Endothelial cell of umbilical vein (primary cell): Measurements from ENCODE around the gene CTSC. TPM values are rescaled to one million over a fixed set of nuclear protein-coding genes. Genes with fewer than 3 reads are reported as not detected.

Experiments used
- BruUV-seq: library from RNA; stranded (reverse); fragments of 400-500 nt; replicated peaks from 2 replicates; lab custom pipeline; 2021; lab: Mats Ljungman, UMichigan
- CTCF ChIA-PET: fragments of 300-600, 350-600 bp; sonication (Branson Sonifier 250); formaldehyde crosslinking; loops from one replicate; lab custom pipeline; 2021; ENCODE audit warnings: antibody characterized with exemption, inconsistent platforms; lab: Charles Lee
- POLR2A ChIA-PET: fragments of 300-600, 350-600 bp; sonication (Branson Sonifier 250); formaldehyde crosslinking; loops from one replicate; lab custom pipeline; 2021; ENCODE audit warnings: antibody characterized with exemption, inconsistent platforms; lab: Charles Lee
- DNase-seq: peaks from one replicate; pipeline ENCODE4 v3.0.0-alpha.2; 2011; ENCODE audit warnings: low read depth, low spot score
- FAIRE-seq: peaks from 2 replicates; lab custom pipeline; 2011; peaks lifted over from hg19 to GRCh38; lab: Jason Lieb, UNC
- H2AFZ ChIP-seq: 2 replicates; pipeline ENCODE4 v1.6.0; 2012; ENCODE audit warnings: low read depth, low read length, control low read depth, inconsistent platforms
- H3K27ac ChIP-seq: 2 replicates; pipeline ENCODE4 v1.5.1; 2011; ENCODE audit warnings: low read depth, mild to moderate bottlenecking, control low read depth, low read length, moderate library complexity; ENCODE audit not compliant: insufficient read depth
- H3K27me3 ChIP-seq, 2 experiments: 2 replicates each; pipeline versions ENCODE4 v1.6.0 to v1.6.1; 2011; ENCODE audit warnings: low read length in 2 of 2, mixed read lengths in 1 of 2; ENCODE audit not compliant: control insufficient read depth in 2 of 2, insufficient read depth in 2 of 2
- H3K36me3 ChIP-seq, 2 experiments: 2 replicates in 1 of 2; 3 replicates in 1 of 2; pipeline ENCODE4 v1.5.1; 2011; ENCODE audit warnings: low read length in 2 of 2, mild to moderate bottlenecking in 1 of 2, moderate library complexity in 1 of 2; ENCODE audit not compliant: control insufficient read depth in 2 of 2, insufficient read depth in 2 of 2; ENCODE audit errors: extremely low read depth in 1 of 2
- H3K4me1 ChIP-seq: 3 replicates; pipeline ENCODE4 v1.5.1; 2011; ENCODE audit warnings: mild to moderate bottlenecking, low read length; ENCODE audit not compliant: control insufficient read depth, insufficient read depth; ENCODE audit errors: extremely low read depth
- H3K4me2 ChIP-seq: 2 replicates; pipeline ENCODE4 v1.6.1; 2011; ENCODE audit warnings: low read length, control low read depth, mixed read lengths; ENCODE audit not compliant: insufficient read depth
- H3K4me3 ChIP-seq, 3 experiments: fragments of 200-600 bp in 1 of 3; sonication (generic), shearing (Covaris generic) in 1 of 3; replicated peaks in 1 of 3; 2 replicates each; pipeline ENCODE4 v1.5.1; 2011 to 2016; ENCODE audit warnings: control low read depth in 3 of 3, low read length in 3 of 3, mild to moderate bottlenecking in 2 of 3, inconsistent platforms in 1 of 3, low read depth in 1 of 3, moderate library complexity in 1 of 3; ENCODE audit not compliant: insufficient read depth in 1 of 3
- H3K79me2 ChIP-seq: 2 replicates; pipeline ENCODE4 v1.6.0; 2012; ENCODE audit warnings: low read length, inconsistent platforms; ENCODE audit not compliant: control insufficient read depth, insufficient read depth
- H3K9ac ChIP-seq: replicated peaks from 2 replicates; pipeline ENCODE3; 2011; ENCODE audit warnings: low read length, control low read depth; ENCODE audit not compliant: insufficient read depth; ENCODE audit errors: extremely low read depth
- H3K9me1 ChIP-seq: replicated peaks from 3 replicates; pipeline ENCODE4 v1.6.0; 2011; ENCODE audit warnings: mild to moderate bottlenecking, low read length; ENCODE audit not compliant: control insufficient read depth, insufficient read depth; ENCODE audit errors: extremely low read depth
- H3K9me3 ChIP-seq: replicated peaks from 2 replicates; pipeline ENCODE4 v1.5.1; 2012; ENCODE audit warnings: low read length, inconsistent platforms; ENCODE audit not compliant: control insufficient read depth, insufficient read depth
- H4K20me1 ChIP-seq: replicated peaks from 2 replicates; pipeline ENCODE3; 2011; ENCODE audit warnings: mild to moderate bottlenecking, low read length; ENCODE audit not compliant: control insufficient read depth, insufficient read depth; ENCODE audit errors: extremely low read depth
- EZH2 ChIP-seq: IDR thresholded peaks from 2 replicates; pipeline ENCODE4 v1.6.1; 2012; ENCODE audit warnings: borderline replicate concordance, low read depth, mild to moderate bottlenecking, moderate library complexity, low read length, inconsistent platforms; ENCODE audit not compliant: severe bottlenecking
- FOS ChIP-seq: IDR thresholded peaks from 2 replicates; pipeline ENCODE4 v1.6.1; 2011; ENCODE audit warnings: mild to moderate bottlenecking, low read length, moderate library complexity, borderline replicate concordance; ENCODE audit not compliant: insufficient read depth
- GATA2 ChIP-seq: IDR thresholded peaks from 2 replicates; pipeline ENCODE4 v1.7.0; 2011; ENCODE audit warnings: low read depth, mild to moderate bottlenecking, moderate library complexity, mixed read lengths, low read length; ENCODE audit not compliant: insufficient read length, insufficient read depth
- JUN ChIP-seq: IDR thresholded peaks from 2 replicates; pipeline ENCODE4 v1.6.1; 2011; ENCODE audit warnings: borderline replicate concordance, low read depth; ENCODE audit not compliant: insufficient read length, insufficient read depth
- MYC ChIP-seq: IDR thresholded peaks from one replicate; pipeline ENCODE4 v1.6.1; 2011; ENCODE audit warnings: mild to moderate bottlenecking, low read depth, low read length
- POLR2A ChIP-seq: IDR thresholded peaks from 2 replicates; pipeline ENCODE4 v1.6.1; 2012; ENCODE audit warnings: low read depth, mild to moderate bottlenecking, control low read depth, low read length
- POLR2AphosphoS5 ChIP-seq: IDR thresholded peaks from 2 replicates; pipeline ENCODE4 v1.6.1; 2012; ENCODE audit warnings: low read depth, mild to moderate bottlenecking, control low read depth, low read length, moderate library complexity; ENCODE audit not compliant: insufficient read depth
- dilution Hi-C: fragments of 300-500 bp; cut with MboI; formaldehyde crosslinking; loops from one replicate; pipeline ENCODE4 v1.15.0; 2019; ENCODE audit warnings: low sequenced_read_pairs; ENCODE audit not compliant: extremely low pct_ligation_motif_present
- intact Hi-C: fragments of 100-400 bp; cut with micrococcal nuclease; formaldehyde crosslinking; loops from one replicate; pipeline ENCODE4 v1.10.0; 2022
- polyA plus RNA-seq, 4 experiments: library from polyadenylated mRNA; depleted of rRNA in 3 of 4; stranded (reverse) in 3 of 4; unstranded in 1 of 4; fragments of >200 nt; gene quantifications; 2 replicates each; pipeline versions ENCODE4 v1.2.1 to v1.2.3, GENCODE V29; 2011 to 2012; ENCODE audit warnings: missing spikeins in 1 of 4
- total RNA-seq: library from RNA; stranded (reverse); gene quantifications from 2 replicates; pipeline ENCODE4 v1.2.3, GENCODE V29; 2021

The CTSC gene
- total and polyA plus RNA-seq, 2 donors (not counting 3 experiments of a cell fraction or from before 2014, with no cell fraction given): 130 to 186 TPM

DNA sequence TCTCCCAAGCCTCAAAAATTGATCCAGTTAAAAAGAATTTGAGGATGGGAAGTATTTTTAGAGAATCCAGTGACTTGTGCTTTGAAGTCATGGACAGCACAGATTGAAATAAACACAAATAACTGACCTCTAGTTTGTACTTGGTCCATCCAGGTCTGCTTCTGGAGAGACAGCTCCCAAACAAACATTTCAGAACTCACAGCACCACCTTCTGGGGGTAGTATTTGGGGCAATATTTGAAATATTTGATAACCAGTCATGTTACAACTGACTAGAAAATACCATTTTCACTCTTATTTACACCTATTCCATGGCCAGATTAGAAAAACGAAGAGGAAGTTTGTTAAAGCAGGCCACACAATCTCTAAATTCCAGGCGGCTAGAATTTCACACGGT lies 56.2 kb downstream of the CTSC start:
- dilution Hi-C loops: no loop called here
- Histone ChIP-seq H2AFZ (no peak overlapping the region), H3K4me1 (peaks cover 18% of the 10 kb centered on the region), H3K79me2 (no peaks in the 10 kb centered on the region), H3K36me3 (no peaks in the 10 kb centered on the region), H3K27ac (no peak overlapping the region), H3K4me3 (no peak overlapping the region), H3K9ac (no peak overlapping the region), H4K20me1 (no peaks in the 10 kb centered on the region), H3K9me1 (no peaks in the 10 kb centered on the region), H3K9me3 (no peaks in the 10 kb centered on the region), H3K27me3 (no peaks in the 10 kb centered on the region), H3K4me2 (no peak overlapping the region)
- POLR2A ChIA-PET: no interaction called here
- no TSS peak for BruUV-seq
- no peak for TF ChIP-seq FOS
- TF ChIP-seq JUN: no peak
- TF ChIP-seq POLR2A: no peak
- no peak for TF ChIP-seq MYC
- no peak for TF ChIP-seq GATA2
- TF ChIP-seq POLR2AphosphoS5: no peak
- no peak for TF ChIP-seq EZH2
- DNase-seq (no peak), FAIRE-seq (peak; percentile 33)
- intact Hi-C loops: loop anchor here (5.0 to 10.0 kb wide), 2 partner anchors 177 to 256 kb away; no protein-coding TSS in a partner anchor
- CTCF ChIA-PET: interaction anchor here (1.0 to 1.5 kb wide), 7 partner anchors 10 to 403 kb away, joined by 3 to 12 read pairs (median 3); no protein-coding TSS in a partner anchor

DNA sequence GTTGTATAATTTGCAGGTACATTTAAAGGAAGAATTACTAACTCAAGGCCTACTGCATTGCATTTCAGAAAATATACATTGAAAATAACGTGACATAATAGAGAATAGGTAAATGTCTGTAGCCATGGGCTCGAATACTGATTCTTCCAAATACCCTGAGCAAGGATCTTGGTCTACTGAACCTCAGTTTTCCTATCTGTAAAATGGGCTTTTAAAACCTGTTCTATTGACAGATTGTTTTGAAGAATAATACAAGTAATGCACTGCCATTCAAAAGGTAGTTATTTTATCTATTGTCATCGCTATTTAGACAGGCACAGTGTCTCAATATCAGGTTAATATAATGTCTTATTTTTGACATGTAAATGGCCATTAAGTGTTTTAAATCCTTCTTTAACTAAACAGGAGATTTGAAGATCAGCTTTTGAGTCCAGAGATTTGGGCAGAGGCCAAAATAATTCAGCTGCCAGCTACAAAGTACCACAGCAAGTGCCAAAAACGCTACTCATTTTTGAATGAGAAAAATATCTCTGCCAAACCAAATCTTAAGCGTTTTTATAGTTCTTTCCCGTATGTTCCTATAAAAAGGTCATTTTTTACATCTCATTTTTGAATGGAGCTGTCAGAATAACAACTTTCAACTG lies 56.7 kb downstream of the CTSC start:
- H3K4me2 ChIP-seq: no peak overlapping the region
- H3K27me3 ChIP-seq: no peaks in the 10 kb centered on the region
- FAIRE-seq: peak; percentile 8
- no peak overlapping the region for H3K9ac ChIP-seq
- no TSS peak for BruUV-seq
- no peak overlapping the region for H2AFZ ChIP-seq
- dilution Hi-C loops: no loop called here
- no peaks in the 10 kb centered on the region for H3K36me3 ChIP-seq
- peak; percentile 72 for DNase-seq
- H4K20me1 ChIP-seq: no peaks in the 10 kb centered on the region
- no peaks in the 10 kb centered on the region for H3K9me1 ChIP-seq
- no peaks in the 10 kb centered on the region for H3K9me3 ChIP-seq
- peaks cover 18% of the 10 kb centered on the region for H3K4me1 ChIP-seq
- TF ChIP-seq GATA2: no peak
- no peak for TF ChIP-seq EZH2
- no peak for TF ChIP-seq POLR2AphosphoS5
- no peak for TF ChIP-seq FOS
- TF ChIP-seq POLR2A: no peak
- POLR2A ChIA-PET: no interaction called here
- H3K27ac ChIP-seq: no peak overlapping the region
- no peak overlapping the region for H3K4me3 ChIP-seq
- CTCF ChIA-PET: interaction anchor here (1.0 to 1.5 kb wide), 7 partner anchors 11 to 403 kb away, joined by 3 to 12 read pairs (median 3); no protein-coding TSS in a partner anchor
- intact Hi-C loops: loop anchor here (5.0 to 10.0 kb wide), 2 partner anchors 176 to 257 kb away; no protein-coding TSS in a partner anchor
- no peaks in the 10 kb centered on the region for H3K79me2 ChIP-seq
